ENCODE results near the gene CLRN1. TPM values are rescaled to one million over a fixed set of nuclear protein-coding genes. Genes with fewer than 3 reads are reported as not detected.

CLRN1 gene
- total RNA-seq (2016; rRNA removed; fragmentation: Illumina TruSeq; extraction: Trizol) (not detected in 2 replicates), polyA plus RNA-seq (2011; rRNA removed) (not detected in 2 replicates), polyA minus RNA-seq (2011; rRNA and poly(A)+ RNA removed; ENCODE audit: low replicate concordance) (not detected in 2 replicates), Bru-seq, nascent RNA (not detected), BruChase-seq, experiment 1, labeled RNA remaining after a 6-hour chase (not detected), BruChase-seq, experiment 2, labeled RNA remaining after a 2-hour chase (not detected)
- not detected in 2 replicates for total RNA-seq (2016; cell fraction: cytosol; rRNA removed; fragmentation: Illumina TruSeq; extraction: Trizol; ENCODE audit: low read depth)
- not detected in 2 replicates for total RNA-seq (2016; cell fraction: insoluble cytoplasmic fraction; rRNA removed; fragmentation: Illumina TruSeq; extraction: Trizol)
- total RNA-seq (2016; cell fraction: membrane; rRNA removed; fragmentation: Illumina TruSeq; extraction: Trizol): not detected in 2 replicates
- total RNA-seq (2016; cell fraction: nucleus; rRNA removed; fragmentation: Illumina TruSeq; extraction: Trizol): not detected in 2 replicates
- polyA plus RNA-seq (2011; cell fraction: cytosol; rRNA removed): not detected in 2 replicates
- polyA plus RNA-seq (2011; cell fraction: nucleus; rRNA removed): not detected in 2 replicates
- not detected in 2 replicates for polyA plus RNA-seq (2012)
- polyA plus RNA-seq (2016; cell fraction: cytosol; fragmentation: Illumina TruSeq; extraction: Trizol; ENCODE audit: low read depth): not detected in 2 replicates
- not detected in 2 replicates for polyA plus RNA-seq (2016; cell fraction: insoluble cytoplasmic fraction; fragmentation: Illumina TruSeq; extraction: Trizol; ENCODE audit: low read depth)
- not detected in 2 replicates for polyA plus RNA-seq (2016; cell fraction: membrane; fragmentation: Illumina TruSeq; extraction: Trizol; ENCODE audit: low read depth)
- polyA plus RNA-seq (2016; cell fraction: nucleus; fragmentation: Illumina TruSeq; extraction: Trizol; ENCODE audit: insufficient read depth, low read depth): not detected in 2 replicates
- polyA minus RNA-seq (2011; cell fraction: cytosol; rRNA and poly(A)+ RNA removed): not detected in 2 replicates
- not detected in 2 replicates for polyA minus RNA-seq (2011; cell fraction: nucleus; rRNA and poly(A)+ RNA removed)
- long read RNA-seq, experiment 1: 0 reads
- long read RNA-seq, experiment 2: 0 reads

GRCh38 chr3:150972366-150973071, at the start of gene CLRN1:
CLRN1 (minus strand) TSS chr3:150972727; CDS start chr3:150972708, 19 bp downstream.
- no peaks in the 10 kb centered on the region for H3K9me3 ChIP-seq (ENCODE audit: low read length)
- ATAC-seq (no peak; the same call in 2 of the 3 replicates), FAIRE-seq (no peak), DNase-seq (ENCODE audit: low spot score) (no peak)
- H4K20me1 ChIP-seq (ENCODE audit: insufficient read depth, low read length): no peaks in the 10 kb centered on the region
- TF ChIP-seq, protein P1, sequence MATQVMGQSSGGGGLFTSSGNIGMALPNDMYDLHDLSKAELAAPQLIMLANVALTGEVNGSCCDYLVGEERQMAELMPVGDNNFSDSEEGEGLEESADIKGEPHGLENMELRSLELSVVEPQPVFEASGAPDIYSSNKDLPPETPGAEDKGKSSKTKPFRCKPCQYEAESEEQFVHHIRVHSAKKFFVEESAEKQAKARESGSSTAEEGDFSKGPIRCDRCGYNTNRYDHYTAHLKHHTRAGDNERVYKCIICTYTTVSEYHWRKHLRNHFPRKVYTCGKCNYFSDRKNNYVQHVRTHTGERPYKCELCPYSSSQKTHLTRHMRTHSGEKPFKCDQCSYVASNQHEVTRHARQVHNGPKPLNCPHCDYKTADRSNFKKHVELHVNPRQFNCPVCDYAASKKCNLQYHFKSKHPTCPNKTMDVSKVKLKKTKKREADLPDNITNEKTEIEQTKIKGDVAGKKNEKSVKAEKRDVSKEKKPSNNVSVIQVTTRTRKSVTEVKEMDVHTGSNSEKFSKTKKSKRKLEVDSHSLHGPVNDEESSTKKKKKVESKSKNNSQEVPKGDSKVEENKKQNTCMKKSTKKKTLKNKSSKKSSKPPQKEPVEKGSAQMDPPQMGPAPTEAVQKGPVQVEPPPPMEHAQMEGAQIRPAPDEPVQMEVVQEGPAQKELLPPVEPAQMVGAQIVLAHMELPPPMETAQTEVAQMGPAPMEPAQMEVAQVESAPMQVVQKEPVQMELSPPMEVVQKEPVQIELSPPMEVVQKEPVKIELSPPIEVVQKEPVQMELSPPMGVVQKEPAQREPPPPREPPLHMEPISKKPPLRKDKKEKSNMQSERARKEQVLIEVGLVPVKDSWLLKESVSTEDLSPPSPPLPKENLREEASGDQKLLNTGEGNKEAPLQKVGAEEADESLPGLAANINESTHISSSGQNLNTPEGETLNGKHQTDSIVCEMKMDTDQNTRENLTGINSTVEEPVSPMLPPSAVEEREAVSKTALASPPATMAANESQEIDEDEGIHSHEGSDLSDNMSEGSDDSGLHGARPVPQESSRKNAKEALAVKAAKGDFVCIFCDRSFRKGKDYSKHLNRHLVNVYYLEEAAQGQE (IDR thresholded peaks at IDR 0.05; ENCODE audit: borderline replicate concordance in 1 of 2, low read depth in 1 of 2, low read length in 2 of 2): peak in 1 of 2 experiments; percentile 78; a peak in 3 of 4 replicates
- TF ChIP-seq TAF1 (CRISPR knock-in tag; IDR thresholded peaks at IDR 0.05) (no peak), MLLT10 (CRISPR knock-in tag; IDR thresholded peaks at IDR 0.05) (no peak), SP2 (CRISPR knock-in tag; IDR thresholded peaks at IDR 0.05) (no peak), MIER2 (CRISPR knock-in tag; IDR thresholded peaks at IDR 0.05) (peak; percentile 61; the same call in 1 of the 2 replicates)
- no peak within 1 kb of the TSS for H3K9ac ChIP-seq (ENCODE audit: insufficient read depth, low read depth, low read length)
- no peak within 1 kb of the TSS for H3K4me2 ChIP-seq (ENCODE audit: low read depth, low read length)
- H3K4me1 ChIP-seq (ENCODE audit: insufficient read depth, low read length): no peaks in the 10 kb centered on the region
- H2AFZ ChIP-seq (ENCODE audit: low read length): no peak within 1 kb of the TSS
- no TSS peak for BruUV-seq (replicated peaks)
- ChIA-PET CTCF (ENCODE audit: low intra/inter-chr PET ratio, low total read pairs) (no interaction called here), POLR2A (no interaction called here)
- H3K4me3 ChIP-seq (replicated peaks in 1 of 3; ENCODE audit: insufficient read depth in 1 of 3, low read depth in 2 of 3, low read length in 3 of 3): no peak within 1 kb of the TSS
- intact Hi-C loops (cut with micrococcal nuclease; ENCODE audit: unreplicated experiment) (no loop called here), in situ Hi-C loops (cut with HindIII; ENCODE audit: extremely low pct_ligation_motif_present, low pct_unique_long_range_greater_than_20kb) (no loop called here)
- no peaks in the 10 kb centered on the region for H3K79me2 ChIP-seq (ENCODE audit: insufficient read depth, low read length)
- no peaks in the 10 kb centered on the region for H3K36me3 ChIP-seq (replicated peaks in 1 of 2; ENCODE audit: control insufficient read depth in 1 of 2, insufficient read depth in 2 of 2, low read length in 2 of 2)
- H3K27me3 ChIP-seq (ENCODE audit: control insufficient read depth in 1 of 2, insufficient read depth in 2 of 2, low read length in 2 of 2): peaks cover 0 to 7% of the 10 kb centered on the region in 2 experiments; a peak in 1 of 5 replicates
- WGBS (ENCODE audit: low lambda C conversion rate): 22% methylated on average over 16 of the region's 18 CpGs
- no peak within 1 kb of the TSS for H3K27ac ChIP-seq (ENCODE audit: extremely low read length, insufficient read depth, low read length)

Measured in HepG2 (cell line).